Effector memory CD4-positive, alpha-beta T cell (primary cell): Measurements from ENCODE around the gene TENM4.

Source experiments
- DNase-seq, 3 donors: peaks; one replicate each; pipeline ENCODE4 v3.0.0-alpha.2; 2020
- H3K27ac ChIP-seq: 2 replicates; pipeline ENCODE4 v1.7.0; 2013; ENCODE audit warnings: mild to moderate bottlenecking, low read length, moderate library complexity; ENCODE audit not compliant: insufficient read depth, poor library complexity, severe bottlenecking
- H3K27me3 ChIP-seq: replicated peaks from 2 replicates; pipeline ENCODE4 v1.7.0; 2013; ENCODE audit warnings: mild to moderate bottlenecking, low read length; ENCODE audit not compliant: insufficient read depth, control insufficient read depth, poor library complexity, severe bottlenecking
- H3K36me3 ChIP-seq: 2 replicates; pipeline ENCODE4 v1.7.0; 2013; ENCODE audit warnings: mild to moderate bottlenecking, low read length, moderate library complexity; ENCODE audit not compliant: control insufficient read depth, insufficient read depth
- H3K4me1 ChIP-seq: 2 replicates; pipeline ENCODE4 v1.7.0; 2013; ENCODE audit warnings: low read length, mild to moderate bottlenecking; ENCODE audit not compliant: control insufficient read depth, insufficient read depth, poor library complexity, severe bottlenecking
- H3K4me3 ChIP-seq: 2 replicates; pipeline ENCODE4 v1.7.0; 2013; ENCODE audit warnings: low read length, low read depth, mild to moderate bottlenecking; ENCODE audit not compliant: insufficient read depth, poor library complexity, severe bottlenecking
- H3K9me3 ChIP-seq: 2 replicates; pipeline ENCODE4 v1.7.0; 2013; ENCODE audit warnings: mild to moderate bottlenecking, low read length, moderate library complexity; ENCODE audit not compliant: control insufficient read depth

The TENM4 gene

GRCh38 chr11:79328402-79328801 is 112.4 kb downstream of the TENM4 start:
- DNase-seq = no peak
- H3K9me3 ChIP-seq = no peaks in the 10 kb centered on the region
- no peaks in the 10 kb centered on the region for H3K4me1 ChIP-seq
- H3K27ac ChIP-seq = no peak overlapping the region
- H3K4me3 ChIP-seq = no peak overlapping the region
- H3K27me3 ChIP-seq = no peaks in the 10 kb centered on the region
- H3K36me3 ChIP-seq = no peaks in the 10 kb centered on the region

DNA sequence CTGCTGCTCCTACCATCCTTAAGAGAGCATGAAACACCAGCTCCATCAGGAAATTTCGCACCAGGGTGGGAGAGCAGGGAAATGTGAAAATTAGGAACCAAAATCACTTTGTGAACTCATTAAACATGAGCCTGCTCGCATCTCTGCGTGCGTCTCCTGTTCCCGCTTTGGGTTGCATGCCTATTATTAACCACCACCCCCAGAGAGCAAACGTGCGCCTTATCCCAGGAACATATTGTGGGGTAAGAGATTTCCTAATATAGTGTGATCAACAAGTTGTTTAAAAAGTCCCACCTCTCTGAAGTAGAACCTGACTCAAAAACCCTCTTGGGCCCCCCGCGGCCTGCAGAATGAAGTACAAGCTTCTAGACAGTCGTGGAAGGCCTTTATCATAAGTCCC is 115.0 kb downstream of the TENM4 start:
- Histone ChIP-seq H3K4me3 (no peak overlapping the region), H3K4me1 (no peaks in the 10 kb centered on the region), H3K27ac (no peak overlapping the region), H3K9me3 (no peaks in the 10 kb centered on the region), H3K27me3 (no peaks in the 10 kb centered on the region), H3K36me3 (no peaks in the 10 kb centered on the region)
- DNase-seq = no peak

DNA sequence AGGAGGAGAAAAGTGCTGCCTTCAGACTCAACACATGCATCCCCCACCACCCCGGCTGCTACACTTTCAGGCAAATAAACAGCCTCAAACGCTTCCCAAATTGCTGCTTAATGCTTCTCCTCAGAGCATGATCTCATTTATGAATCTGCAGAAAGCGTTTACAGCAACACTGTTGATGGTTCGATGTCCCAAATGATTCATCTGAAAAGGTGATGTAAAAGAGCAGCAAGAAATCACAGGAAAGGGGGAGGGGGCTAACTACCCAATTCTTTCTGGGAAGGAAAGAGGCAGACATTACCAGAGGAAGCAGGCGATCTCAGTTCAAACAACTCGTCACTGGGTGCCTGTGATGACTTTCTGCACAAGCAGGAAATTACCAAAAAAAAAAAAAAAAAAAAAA is 119.6 kb downstream of the TENM4 start:
- Histone ChIP-seq H3K4me1 (no peaks in the 10 kb centered on the region), H3K27me3 (no peaks in the 10 kb centered on the region), H3K27ac (no peak overlapping the region), H3K4me3 (no peak overlapping the region), H3K36me3 (no peaks in the 10 kb centered on the region), H3K9me3 (no peaks in the 10 kb centered on the region)
- DNase-seq = no peak

GRCh38 chr11:79314906-79315689 is 125.7 kb downstream of the TENM4 start:
- no peak for DNase-seq
- Histone ChIP-seq H3K27me3 (no peaks in the 10 kb centered on the region), H3K36me3 (no peaks in the 10 kb centered on the region), H3K9me3 (no peaks in the 10 kb centered on the region), H3K4me1 (no peaks in the 10 kb centered on the region), H3K4me3 (no peak overlapping the region), H3K27ac (no peak overlapping the region)

- DNase-seq = no peak
- Histone ChIP-seq H3K27me3 (no peaks in the 10 kb centered on the region), H3K4me3 (no peak overlapping the region), H3K27ac (no peak overlapping the region), H3K4me1 (no peaks in the 10 kb centered on the region), H3K9me3 (no peaks in the 10 kb centered on the region), H3K36me3 (no peaks in the 10 kb centered on the region)
Measured at GRCh38 chr11:79313530-79313913, 127.3 kb downstream of the TENM4 start.

DNA sequence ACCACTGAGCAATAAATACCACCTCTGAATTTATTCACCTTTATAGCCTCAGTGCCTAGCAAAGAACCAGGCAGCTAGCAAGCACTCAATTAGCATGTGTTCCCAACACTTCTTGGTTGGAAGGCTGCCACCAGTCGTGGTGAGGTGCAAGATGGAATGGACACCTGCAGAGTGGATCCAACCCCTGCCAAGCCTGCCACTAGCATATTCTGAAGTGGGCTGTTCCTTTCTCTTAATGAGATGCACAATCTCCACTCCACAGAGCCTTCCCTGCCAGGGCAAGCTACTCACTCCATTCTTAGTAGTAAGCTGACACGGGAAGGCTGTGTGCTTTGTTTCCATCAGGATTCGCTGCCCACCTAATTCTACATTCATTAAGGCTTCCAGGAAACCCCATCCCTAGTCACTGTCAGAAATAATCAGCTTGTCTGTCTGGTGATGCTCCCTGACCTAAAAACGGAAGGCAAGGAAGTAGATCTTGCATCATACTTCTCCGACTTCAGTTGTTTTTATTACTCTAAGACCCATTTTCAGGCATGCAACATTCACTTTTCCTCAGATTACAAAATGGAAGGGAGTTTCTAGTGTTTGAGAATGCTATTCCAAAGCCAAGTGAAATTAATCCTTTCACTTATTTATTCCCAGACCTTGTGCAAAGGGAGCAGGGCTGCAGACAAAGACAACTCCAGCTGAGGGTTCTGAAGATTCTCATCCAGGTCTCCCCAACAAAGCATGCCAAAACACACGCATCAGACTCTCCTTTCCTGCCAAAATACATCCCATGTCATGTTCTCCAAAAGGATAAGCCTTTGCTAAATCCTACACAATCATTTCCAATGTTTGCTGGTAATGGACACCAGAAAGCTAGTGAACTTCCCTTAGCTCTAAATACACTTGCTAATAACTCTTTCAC is 128.0 kb downstream of the TENM4 start:
- H3K4me3 ChIP-seq = no peak overlapping the region
- no peak overlapping the region for H3K27ac ChIP-seq
- H3K27me3 ChIP-seq = no peaks in the 10 kb centered on the region
- H3K36me3 ChIP-seq = no peaks in the 10 kb centered on the region
- H3K9me3 ChIP-seq = no peaks in the 10 kb centered on the region
- H3K4me1 ChIP-seq = no peaks in the 10 kb centered on the region
- DNase-seq = no peak

DNA sequence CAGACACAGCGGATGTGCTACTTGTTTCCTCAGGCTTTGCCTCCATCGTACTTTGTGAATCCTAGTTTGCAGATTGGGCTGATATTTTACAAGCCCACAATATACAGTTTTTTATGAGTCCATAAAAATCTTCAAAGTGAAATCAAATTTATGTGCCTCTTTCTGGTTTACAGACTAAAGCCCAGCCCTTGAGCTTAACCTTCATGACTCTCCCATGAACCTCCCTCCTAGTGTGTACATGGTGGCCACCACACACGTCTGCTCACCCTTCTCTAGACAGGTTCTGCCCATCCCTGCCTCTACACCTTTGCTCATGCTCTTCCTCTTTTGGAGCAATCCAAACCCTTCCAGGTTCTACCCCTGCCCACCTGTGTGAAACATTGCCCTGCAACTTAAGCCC is 129.4 kb downstream of the TENM4 start:
- Histone ChIP-seq H3K27ac (no peak overlapping the region), H3K36me3 (no peaks in the 10 kb centered on the region), H3K4me1 (no peaks in the 10 kb centered on the region), H3K9me3 (no peaks in the 10 kb centered on the region), H3K27me3 (no peaks in the 10 kb centered on the region), H3K4me3 (no peak overlapping the region)
- DNase-seq = no peak

GRCh38 chr11:79309407-79309806 is 131.4 kb downstream of the TENM4 start:
- DNase-seq = no peak
- no peaks in the 10 kb centered on the region for H3K36me3 ChIP-seq
- no peak overlapping the region for H3K4me3 ChIP-seq
- H3K27me3 ChIP-seq = no peaks in the 10 kb centered on the region
- no peaks in the 10 kb centered on the region for H3K9me3 ChIP-seq
- H3K4me1 ChIP-seq = no peaks in the 10 kb centered on the region
- no peak overlapping the region for H3K27ac ChIP-seq

- H3K9me3 ChIP-seq = no peaks in the 10 kb centered on the region
- no peaks in the 10 kb centered on the region for H3K4me1 ChIP-seq
- DNase-seq = no peak
- no peaks in the 10 kb centered on the region for H3K36me3 ChIP-seq
- no peak overlapping the region for H3K27ac ChIP-seq
- H3K4me3 ChIP-seq = no peak overlapping the region
- H3K27me3 ChIP-seq = no peaks in the 10 kb centered on the region
Measured at GRCh38 chr11:79308429-79308828, 132.4 kb downstream of the TENM4 start.

DNA sequence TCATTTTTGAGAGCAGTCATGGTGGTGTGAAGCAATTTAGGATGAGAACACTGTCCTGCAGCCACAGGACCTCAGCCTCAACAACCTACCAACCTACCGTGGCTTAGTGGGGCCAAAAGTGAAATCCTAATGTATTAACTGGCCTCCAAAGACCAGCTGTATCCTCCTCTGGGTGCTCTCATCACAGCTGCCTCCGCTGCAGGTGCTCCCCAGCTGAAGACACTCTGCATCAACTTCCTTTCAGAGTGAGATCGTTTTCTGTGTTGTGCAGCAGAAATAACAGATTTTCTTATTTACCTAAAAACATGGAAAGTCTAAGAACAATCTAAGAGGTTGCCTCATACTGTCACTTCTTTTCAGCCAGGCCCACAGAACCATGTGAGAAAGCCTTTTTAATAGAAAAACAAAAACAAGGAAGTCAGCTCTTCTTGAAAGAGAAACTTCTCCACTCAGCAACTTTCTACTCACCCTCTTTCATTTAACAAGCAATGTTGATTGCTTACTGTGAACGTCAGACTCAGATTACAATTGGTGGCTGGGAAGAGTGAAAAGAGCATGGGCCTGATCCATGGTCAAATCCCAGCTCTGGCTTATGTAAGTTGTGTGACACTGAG is 136.1 kb downstream of the TENM4 start:
- H3K36me3 ChIP-seq = no peaks in the 10 kb centered on the region
- no peaks in the 10 kb centered on the region for H3K27me3 ChIP-seq
- H3K4me3 ChIP-seq = no peak overlapping the region
- no peaks in the 10 kb centered on the region for H3K4me1 ChIP-seq
- DNase-seq = no peak
- H3K27ac ChIP-seq = no peak overlapping the region
- H3K9me3 ChIP-seq = no peaks in the 10 kb centered on the region
